ENCODE measurements around the gene PFKL.
"Not testable (repeated sequence)": the region's sequence is repeated elsewhere in the genome, so short reads cannot be mapped to it uniquely, and the experiment has no call there.

PFKL gene

GRCh38 chr21:44331650-44332307, 31.9 kb downstream of the PFKL start:
- H3K9me3 Mint-ChIP-seq = no peaks in the 10 kb centered on the region
- peak overlapping the region; percentile 40 for H3K27ac Mint-ChIP-seq
- no peaks in the 10 kb centered on the region for H3K27me3 Mint-ChIP-seq
- no peaks in the 10 kb centered on the region for H3K4me1 Mint-ChIP-seq (ENCODE audit: low read depth)
- H3K4me3 Mint-ChIP-seq = no peak overlapping the region
- H3K36me3 Mint-ChIP-seq (ENCODE audit: low read depth) = no peaks in the 10 kb centered on the region

GRCh38 chr21:44332383-44332782, 32.5 kb downstream of the PFKL start:
- H3K27me3 Mint-ChIP-seq = no peaks in the 10 kb centered on the region
- no peak overlapping the region for H3K4me3 Mint-ChIP-seq
- no peaks in the 10 kb centered on the region for H3K9me3 Mint-ChIP-seq
- H3K4me1 Mint-ChIP-seq (ENCODE audit: low read depth) = no peaks in the 10 kb centered on the region
- no peaks in the 10 kb centered on the region for H3K36me3 Mint-ChIP-seq (ENCODE audit: low read depth)
- H3K27ac Mint-ChIP-seq = no peak overlapping the region

- no peak overlapping the region for H3K27ac Mint-ChIP-seq
- no peak overlapping the region for H3K4me3 Mint-ChIP-seq
- H3K27me3 Mint-ChIP-seq = no peaks in the 10 kb centered on the region
- H3K9me3 Mint-ChIP-seq = no peaks in the 10 kb centered on the region
- H3K4me1 Mint-ChIP-seq (ENCODE audit: low read depth) = peaks cover 5% of the 10 kb centered on the region
- H3K36me3 Mint-ChIP-seq (ENCODE audit: low read depth) = no peaks in the 10 kb centered on the region
Measured at GRCh38 chr21:44332965-44333364, 33.1 kb downstream of the PFKL start.

GRCh38 chr21:44333509-44334328, 33.9 kb downstream of the PFKL start:
- Mint-ChIP-seq H3K36me3 (ENCODE audit: low read depth) (no peaks in the 10 kb centered on the region), H3K4me1 (ENCODE audit: low read depth) (peaks cover 6% of the 10 kb centered on the region), H3K4me3 (no peak overlapping the region), H3K27me3 (no peaks in the 10 kb centered on the region), H3K9me3 (no peaks in the 10 kb centered on the region), H3K27ac (no peak overlapping the region)

GRCh38 chr21:44334329-44335030, 34.6 kb downstream of the PFKL start:
- Mint-ChIP-seq H3K36me3 (ENCODE audit: low read depth) (no peaks in the 10 kb centered on the region), H3K4me3 (no peak overlapping the region), H3K4me1 (ENCODE audit: low read depth) (peaks cover 8% of the 10 kb centered on the region), H3K27me3 (no peaks in the 10 kb centered on the region), H3K9me3 (no peaks in the 10 kb centered on the region), H3K27ac (no peak overlapping the region)

- peaks cover 18% of the 10 kb centered on the region for H3K4me1 Mint-ChIP-seq (ENCODE audit: low read depth)
- H3K27ac Mint-ChIP-seq = no peak overlapping the region
- H3K27me3 Mint-ChIP-seq = no peaks in the 10 kb centered on the region
- no peaks in the 10 kb centered on the region for H3K9me3 Mint-ChIP-seq
- no peaks in the 10 kb centered on the region for H3K36me3 Mint-ChIP-seq (ENCODE audit: low read depth)
- no peak overlapping the region for H3K4me3 Mint-ChIP-seq
Measured at GRCh38 chr21:44335266-44336059, 35.6 kb downstream of the PFKL start.

- no peaks in the 10 kb centered on the region for H3K36me3 Mint-ChIP-seq (ENCODE audit: low read depth)
- H3K4me3 Mint-ChIP-seq = peak overlapping the region; percentile 21
- H3K9me3 Mint-ChIP-seq = no peaks in the 10 kb centered on the region
- H3K27me3 Mint-ChIP-seq = no peaks in the 10 kb centered on the region
- H3K4me1 Mint-ChIP-seq (ENCODE audit: low read depth) = peaks cover 20% of the 10 kb centered on the region
- no peak overlapping the region for H3K27ac Mint-ChIP-seq
Measured at GRCh38 chr21:44337449-44337848, 37.6 kb downstream of the PFKL start.

GRCh38 chr21:44337941-44338895, 38.4 kb downstream of the PFKL start:
- Mint-ChIP-seq H3K9me3 (no peaks in the 10 kb centered on the region), H3K27ac (peak overlapping the region; percentile 43), H3K4me1 (ENCODE audit: low read depth) (peaks cover 20% of the 10 kb centered on the region), H3K4me3 (peak overlapping the region; percentile 21), H3K36me3 (ENCODE audit: low read depth) (no peaks in the 10 kb centered on the region), H3K27me3 (no peaks in the 10 kb centered on the region)

- Mint-ChIP-seq H3K27me3 (no peaks in the 10 kb centered on the region), H3K9me3 (no peaks in the 10 kb centered on the region), H3K27ac (peak within 1 kb of the TSS; percentile 97), H3K36me3 (ENCODE audit: low read depth) (no peaks in the 10 kb centered on the region), H3K4me1 (ENCODE audit: low read depth) (peaks cover 20% of the 10 kb centered on the region), H3K4me3 (peak within 1 kb of the TSS; percentile 97)
Measured at GRCh38 chr21:44338971-44339910, 39.4 kb downstream of the PFKL start, which contains the start of gene CFAP410. CFAP410 (minus strand) TSS chr21:44339390; CDS start chr21:44339194, 196 bp downstream.

GRCh38 chr21:44341726-44342458, 42.0 kb downstream of the PFKL start:
- peaks cover 20% of the 10 kb centered on the region for H3K4me1 Mint-ChIP-seq (ENCODE audit: low read depth)
- H3K27ac Mint-ChIP-seq; H3K4me3 Mint-ChIP-seq; H3K27me3 Mint-ChIP-seq; H3K36me3 Mint-ChIP-seq (ENCODE audit: low read depth); H3K9me3 Mint-ChIP-seq: not testable (repeated sequence)

- H3K9me3 Mint-ChIP-seq = not testable (repeated sequence)
Measured at GRCh38 chr21:44342981-44343380, 43.1 kb downstream of the PFKL start.

GRCh38 chr21:44344541-44345183, 44.8 kb downstream of the PFKL start:
- H3K27me3 Mint-ChIP-seq = peaks cover 7% of the 10 kb centered on the region
- no peak overlapping the region for H3K27ac Mint-ChIP-seq
- no peak overlapping the region for H3K4me3 Mint-ChIP-seq
- peaks cover 11% of the 10 kb centered on the region for H3K4me1 Mint-ChIP-seq (ENCODE audit: low read depth)
- H3K36me3 Mint-ChIP-seq (ENCODE audit: low read depth) = no peaks in the 10 kb centered on the region
- no peaks in the 10 kb centered on the region for H3K9me3 Mint-ChIP-seq

More at GRCh38 chr21:44342981-44343380, 43.1 kb downstream of the PFKL start:
- H3K27ac Mint-ChIP-seq; H3K36me3 Mint-ChIP-seq (ENCODE audit: low read depth); H3K4me3 Mint-ChIP-seq; H3K27me3 Mint-ChIP-seq: not testable (repeated sequence)
- peaks cover 15% of the 10 kb centered on the region for H3K4me1 Mint-ChIP-seq (ENCODE audit: low read depth)
